ENCODE results near the gene SLC16A2.
"Not testable (repeated sequence)": the region's sequence is repeated elsewhere in the genome, so short reads cannot be mapped to it uniquely, and the experiment has no call there.

Gene SLC16A2

GRCh38 chrX:74510401-74510800 is 89.1 kb downstream of the SLC16A2 start:
- H3K4me3 ChIP-seq (ENCODE audit: low read depth, low read length) = no peak overlapping the region
- DNase-seq (ENCODE audit: low read depth) = no peak
- TF ChIP-seq MYC (IDR thresholded peaks at IDR 0.05; ENCODE audit: low read depth, low read length) (no peak), MAX (IDR thresholded peaks at IDR 0.05; ENCODE audit: low read depth, low read length) (no peak), CTCF (IDR thresholded peaks at IDR 0.05; ENCODE audit: low read depth, low read length) (no peak), POLR2A (IDR thresholded peaks at IDR 0.05; ENCODE audit: extremely low read depth, insufficient read length) (no peak)

GRCh38 chrX:74511704-74512103 is 90.4 kb downstream of the SLC16A2 start:
- no peak for TF ChIP-seq CTCF (IDR thresholded peaks at IDR 0.05; ENCODE audit: low read depth, low read length)
- no peak for TF ChIP-seq MAX (IDR thresholded peaks at IDR 0.05; ENCODE audit: low read depth, low read length)
- TF ChIP-seq POLR2A (IDR thresholded peaks at IDR 0.05; ENCODE audit: extremely low read depth, insufficient read length) = no peak
- TF ChIP-seq MYC (IDR thresholded peaks at IDR 0.05; ENCODE audit: low read depth, low read length) = no peak
- DNase-seq (ENCODE audit: low read depth) = no peak
- no peak overlapping the region for H3K4me3 ChIP-seq (ENCODE audit: low read depth, low read length)

- TF ChIP-seq POLR2A (IDR thresholded peaks at IDR 0.05; ENCODE audit: extremely low read depth, insufficient read length) (no peak), MYC (IDR thresholded peaks at IDR 0.05; ENCODE audit: low read depth, low read length) (no peak), CTCF (IDR thresholded peaks at IDR 0.05; ENCODE audit: low read depth, low read length) (no peak), MAX (IDR thresholded peaks at IDR 0.05; ENCODE audit: low read depth, low read length) (no peak)
- H3K4me3 ChIP-seq (ENCODE audit: low read depth, low read length) = no peak overlapping the region
- no peak for DNase-seq (ENCODE audit: low read depth)
Observed at GRCh38 chrX:74514384-74514783, 93.1 kb downstream of the SLC16A2 start.

- no peak for DNase-seq (ENCODE audit: low read depth)
- TF ChIP-seq POLR2A (IDR thresholded peaks at IDR 0.05; ENCODE audit: extremely low read depth, insufficient read length) = no peak
- TF ChIP-seq CTCF (IDR thresholded peaks at IDR 0.05; ENCODE audit: low read depth, low read length) = no peak
- TF ChIP-seq MYC (IDR thresholded peaks at IDR 0.05; ENCODE audit: low read depth, low read length) = no peak
- no peak for TF ChIP-seq MAX (IDR thresholded peaks at IDR 0.05; ENCODE audit: low read depth, low read length)
Observed at GRCh38 chrX:74515356-74515755, 94.1 kb downstream of the SLC16A2 start.

GRCh38 chrX:74516013-74516412 is 94.7 kb downstream of the SLC16A2 start:
- DNase-seq (ENCODE audit: low read depth); H3K4me3 ChIP-seq (ENCODE audit: low read depth, low read length): not testable (repeated sequence)

More at GRCh38 chrX:74515356-74515755, 94.1 kb downstream of the SLC16A2 start:
- H3K4me3 ChIP-seq (ENCODE audit: low read depth, low read length) = no peak overlapping the region

GRCh38 chrX:74519870-74520269 is 98.6 kb downstream of the SLC16A2 start:
- TF ChIP-seq CTCF (IDR thresholded peaks at IDR 0.05; ENCODE audit: low read depth, low read length) (no peak), MYC (IDR thresholded peaks at IDR 0.05; ENCODE audit: low read depth, low read length) (no peak), MAX (IDR thresholded peaks at IDR 0.05; ENCODE audit: low read depth, low read length) (no peak), POLR2A (IDR thresholded peaks at IDR 0.05; ENCODE audit: extremely low read depth, insufficient read length) (no peak)
- H3K4me3 ChIP-seq (ENCODE audit: low read depth, low read length) = no peak overlapping the region
- DNase-seq (ENCODE audit: low read depth) = no peak
